Peyer's patch (tissue), 4 donors: Measurements from ENCODE around the gene DPEP2. TPM values are rescaled to one million over a fixed set of nuclear protein-coding genes. Genes with fewer than 3 reads are reported as not detected.
A peak's percentile ranks its signal among the peaks of the same experiment; 100 is the strongest.

ENCODE experiments used
- DNase-seq, 3 donors: peaks; one replicate each; pipeline ENCODE4 v3.0.0-alpha.2; 2017 to 2019
- H3K27ac ChIP-seq, 4 donors: fragments of 200-600 bp; sonication (generic); one replicate each; pipeline ENCODE4 v1.5.1; 2016 to 2019
- H3K27me3 ChIP-seq, 2 donors: fragments of 200-600 bp; sonication (generic); one replicate each; pipeline ENCODE4 v1.5.1; 2019
- H3K36me3 ChIP-seq, 3 donors: fragments of 200-600 bp; sonication (generic); one replicate each; pipeline ENCODE4 v1.5.1; 2016 to 2019
- H3K4me1 ChIP-seq, 4 donors: fragments of 200-600 bp; sonication (generic); one replicate each; pipeline ENCODE4 v1.5.1; 2016 to 2019
- H3K4me3 ChIP-seq, 4 donors: fragments of 200-600 bp; sonication (generic); 1 replicate in 3 of 4; 2 replicates in 1 of 4; pipeline ENCODE4 v1.5.1; 2016 to 2019; ENCODE audit warnings: mild to moderate bottlenecking in 1 of 4
- H3K9me3 ChIP-seq, 4 donors: fragments of 200-600 bp; sonication (generic); one replicate each; pipeline ENCODE4 v1.5.1; 2016 to 2019; ENCODE audit warnings: mild to moderate bottlenecking in 1 of 4
- CTCF ChIP-seq, 6 experiments: fragments of 450-650 bp in 4 of 6; fragments of 200-600 bp in 2 of 6; sonication (generic) in 1 of 6; IDR thresholded peaks; one replicate each; pipeline ENCODE4 v1.5.1; 2017 to 2019; ENCODE audit warnings: antibody characterized with exemption in 6 of 6, mild to moderate bottlenecking in 3 of 6, moderate library complexity in 1 of 6
- POLR2A ChIP-seq, 2 donors: fragments of 450-650 bp; IDR thresholded peaks; one replicate each; pipeline ENCODE4 v1.5.1; 2017; ENCODE audit warnings: antibody characterized with exemption in 2 of 2, mild to moderate bottlenecking in 2 of 2, moderate library complexity in 2 of 2
- total RNA-seq, 4 donors: library from RNA; depleted of rRNA; stranded (reverse); fragments of >200 nt; gene quantifications; one replicate each; pipeline ENCODE4 v1.1.0, GENCODE V29; 2016

Gene DPEP2
- total RNA-seq, 4 donors from 2014 or later: 1.1 to 12.4 (median 6.6) TPM

GRCh38 chr16:67946128-67946569 is 53.1 kb downstream of the DPEP2 start:
- H3K27ac ChIP-seq: no peak overlapping the region
- H3K27me3 ChIP-seq: no peaks in the 10 kb centered on the region
- TF ChIP-seq POLR2A (IDR thresholded peaks at IDR 0.05) (no peak), CTCF (IDR thresholded peaks at IDR 0.05) (no peak)
- no peak for DNase-seq
- H3K4me3 ChIP-seq: no peak overlapping the region
- H3K9me3 ChIP-seq: no peaks in the 10 kb centered on the region
- peaks cover 0 to 23% (median 0%) of the 10 kb centered on the region in 4 donors for H3K4me1 ChIP-seq
- H3K36me3 ChIP-seq: peaks cover 0 to 59% (median 0%) of the 10 kb centered on the region in 3 donors

GRCh38 chr16:67945392-67945933 is 53.8 kb downstream of the DPEP2 start:
- TF ChIP-seq POLR2A (IDR thresholded peaks at IDR 0.05): no peak
- no peak for TF ChIP-seq CTCF (IDR thresholded peaks at IDR 0.05)
- peaks cover 0 to 23% (median 0%) of the 10 kb centered on the region in 4 donors for H3K4me1 ChIP-seq
- H3K4me3 ChIP-seq: no peak overlapping the region
- no peaks in the 10 kb centered on the region for H3K27me3 ChIP-seq
- H3K9me3 ChIP-seq: no peaks in the 10 kb centered on the region
- peak overlapping the region in 1 of 4 donors; percentile 64 for H3K27ac ChIP-seq
- H3K36me3 ChIP-seq: peaks cover 0 to 53% (median 0%) of the 10 kb centered on the region in 3 donors
- DNase-seq: no peak

GRCh38 chr16:67944690-67945391 is 54.4 kb downstream of the DPEP2 start:
- Histone ChIP-seq H3K27ac (peak overlapping the region; percentile 10 to 72 (median 43)), H3K4me3 (no peak overlapping the region), H3K4me1 (peaks cover 0 to 30% (median 3%) of the 10 kb centered on the region in 4 donors), H3K36me3 (peaks cover 0 to 48% (median 0%) of the 10 kb centered on the region in 3 donors), H3K9me3 (no peaks in the 10 kb centered on the region), H3K27me3 (no peaks in the 10 kb centered on the region)
- no peak for DNase-seq
- TF ChIP-seq CTCF (IDR thresholded peaks at IDR 0.05) (no peak), POLR2A (IDR thresholded peaks at IDR 0.05) (no peak)

- Histone ChIP-seq H3K9me3 (no peaks in the 10 kb centered on the region), H3K36me3 (peaks cover 0 to 50% (median 0%) of the 10 kb centered on the region in 3 donors), H3K27me3 (no peaks in the 10 kb centered on the region), H3K4me1 (peaks cover 0 to 33% (median 6%) of the 10 kb centered on the region in 4 donors), H3K4me3 (no peak within 1 kb of the TSS), H3K27ac (peak within 1 kb of the TSS; percentile 22 to 72 (median 48))
- DNase-seq: no peak
- TF ChIP-seq POLR2A (IDR thresholded peaks at IDR 0.05) (no peak), CTCF (IDR thresholded peaks at IDR 0.05) (no peak)
Measured at GRCh38 chr16:67943619-67944504, 55.4 kb downstream of the DPEP2 start, which contains the start of gene LCAT. Gene LCAT, minus strand, starts transcription at chr16:67944120. Its CDS starts 19 bp downstream, at chr16:67944101.

GRCh38 chr16:67943256-67943618 is 56.0 kb downstream of the DPEP2 start:
- no peaks in the 10 kb centered on the region for H3K9me3 ChIP-seq
- H3K36me3 ChIP-seq: peaks cover 0 to 46% (median 0%) of the 10 kb centered on the region in 3 donors
- no peaks in the 10 kb centered on the region for H3K27me3 ChIP-seq
- peak overlapping the region in 2 of 4 donors; percentile 19 to 72 for H3K27ac ChIP-seq
- H3K4me3 ChIP-seq: no peak overlapping the region
- TF ChIP-seq CTCF (IDR thresholded peaks at IDR 0.05) (no peak), POLR2A (IDR thresholded peaks at IDR 0.05) (no peak)
- peaks cover 0 to 33% (median 6%) of the 10 kb centered on the region in 4 donors for H3K4me1 ChIP-seq
- no peak for DNase-seq
